ENCODE data around the gene GJD4.

DNA sequence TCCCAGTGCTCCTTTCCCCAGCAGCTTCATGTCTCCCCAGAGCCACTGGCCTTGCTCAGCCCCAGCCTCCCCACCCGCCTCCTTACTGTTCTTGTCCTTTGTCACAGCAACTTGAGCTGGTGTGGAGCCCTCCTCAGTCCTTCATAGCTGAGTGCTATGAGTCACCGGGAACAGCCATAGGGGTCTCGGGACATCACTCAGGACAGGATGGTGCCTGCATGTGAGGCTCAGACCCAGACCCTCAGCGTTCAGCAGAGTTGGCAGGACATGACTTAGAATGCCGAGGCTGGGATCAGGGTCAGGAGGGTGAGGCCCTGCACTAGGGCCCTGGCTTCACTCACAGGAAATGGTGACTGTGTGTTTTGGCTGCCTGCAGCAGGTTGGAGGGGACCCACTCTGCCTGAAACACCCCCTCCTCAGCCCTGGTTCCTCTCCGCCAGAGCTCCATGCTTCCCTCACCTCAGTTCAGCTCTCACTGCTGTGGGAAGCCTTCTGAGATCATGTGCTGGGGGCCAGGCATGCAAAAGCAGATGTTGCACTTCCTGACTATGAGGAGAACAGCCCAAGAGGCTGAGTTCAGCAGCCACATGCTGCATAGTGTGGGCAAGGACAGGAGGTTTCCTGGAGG lies 40.7 kb upstream of the GJD4 start:
- no peak for TF ChIP-seq EP300 (IDR thresholded peaks at IDR 0.05)
- TF ChIP-seq, protein P1, sequence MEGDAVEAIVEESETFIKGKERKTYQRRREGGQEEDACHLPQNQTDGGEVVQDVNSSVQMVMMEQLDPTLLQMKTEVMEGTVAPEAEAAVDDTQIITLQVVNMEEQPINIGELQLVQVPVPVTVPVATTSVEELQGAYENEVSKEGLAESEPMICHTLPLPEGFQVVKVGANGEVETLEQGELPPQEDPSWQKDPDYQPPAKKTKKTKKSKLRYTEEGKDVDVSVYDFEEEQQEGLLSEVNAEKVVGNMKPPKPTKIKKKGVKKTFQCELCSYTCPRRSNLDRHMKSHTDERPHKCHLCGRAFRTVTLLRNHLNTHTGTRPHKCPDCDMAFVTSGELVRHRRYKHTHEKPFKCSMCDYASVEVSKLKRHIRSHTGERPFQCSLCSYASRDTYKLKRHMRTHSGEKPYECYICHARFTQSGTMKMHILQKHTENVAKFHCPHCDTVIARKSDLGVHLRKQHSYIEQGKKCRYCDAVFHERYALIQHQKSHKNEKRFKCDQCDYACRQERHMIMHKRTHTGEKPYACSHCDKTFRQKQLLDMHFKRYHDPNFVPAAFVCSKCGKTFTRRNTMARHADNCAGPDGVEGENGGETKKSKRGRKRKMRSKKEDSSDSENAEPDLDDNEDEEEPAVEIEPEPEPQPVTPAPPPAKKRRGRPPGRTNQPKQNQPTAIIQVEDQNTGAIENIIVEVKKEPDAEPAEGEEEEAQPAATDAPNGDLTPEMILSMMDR (IDR thresholded peaks at IDR 0.05) = no peak
- no peak for TF ChIP-seq POLR2AphosphoS5 (IDR thresholded peaks at IDR 0.05)
